ENCODE measurements around the gene ELFN1. TPM values are rescaled to one million over a fixed set of nuclear protein-coding genes. Genes with fewer than 3 reads are reported as not detected.
A peak's percentile ranks its signal among the peaks of the same experiment; 100 is the strongest.

ELFN1 gene
- total and polyA plus RNA-seq, 9 of the 15 experiments (the other 6 are each of a cell fraction or from before 2014, with no cell fraction given) = 0.04 to 0.64 (median 0.18) TPM; not detected in 2

GRCh38 chr7:1775389-1775788, 105.3 kb downstream of the ELFN1 start (continued):
- TF ChIP-seq ZNF407 (IDR thresholded peaks at IDR 0.05; ENCODE audit: low read depth) (no peak), IRF9 (tag; IDR thresholded peaks at IDR 0.05) (no peak), GMEB1 (CRISPR knock-in tag; IDR thresholded peaks at IDR 0.05) (no peak), TAL1 (IDR thresholded peaks at IDR 0.05) (peak; percentile 63), NCOR1 (IDR thresholded peaks at IDR 0.05) (0 out of 2 replicates have a peak, but pooled peaks have one; percentile 9), MTA2 (IDR thresholded peaks at IDR 0.05; ENCODE audit: low read depth) (peak; percentile 12; the same call in 1 of the 2 replicates)
